GM18502 (cell line): ENCODE data around the gene ADSS1.

ENCODE experiments used
- ATAC-seq: cut with Tn5 transposase; IDR thresholded peaks from one replicate; pipeline ENCODE4 v1.9.1; 2021; ENCODE audit warnings: mild to moderate bottlenecking; ENCODE audit not compliant: unreplicated experiment, poor library complexity

Gene ADSS1

GRCh38 chr14:104712881-104713734 lies 10.9 kb upstream of the ADSS1 start:
- ATAC-seq: no peak

DNA sequence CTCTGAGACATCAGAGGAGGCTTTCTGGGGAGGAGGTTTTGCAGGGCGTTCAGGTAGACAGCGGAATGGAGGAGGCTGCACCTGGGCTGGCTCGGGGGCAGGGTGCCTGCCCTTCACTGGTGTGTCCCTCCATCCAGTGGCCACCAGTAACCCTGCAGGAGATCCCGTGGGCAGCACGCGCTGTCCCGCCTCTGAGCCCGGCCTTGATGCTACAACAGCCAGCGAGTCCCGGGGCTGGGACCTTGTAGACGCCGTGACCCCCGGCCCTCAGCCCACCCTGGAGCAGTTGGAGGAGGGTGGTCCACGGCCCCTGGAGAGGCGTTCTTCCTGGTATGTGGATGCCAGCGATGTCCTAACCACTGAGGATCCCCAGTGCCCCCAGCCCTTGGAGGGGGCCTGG lies 10.0 kb upstream of the ADSS1 start:
- ATAC-seq: no peak

- ATAC-seq: no peak
These were observed 9.3 kb upstream of the ADSS1 start for GRCh38 chr14:104714681-104715080.

GRCh38 chr14:104715416-104715815 lies 8.6 kb upstream of the ADSS1 start:
- ATAC-seq: no peak

- ATAC-seq: no peak
These were observed 8.2 kb upstream of the ADSS1 start for GRCh38 chr14:104715871-104716270.

DNA sequence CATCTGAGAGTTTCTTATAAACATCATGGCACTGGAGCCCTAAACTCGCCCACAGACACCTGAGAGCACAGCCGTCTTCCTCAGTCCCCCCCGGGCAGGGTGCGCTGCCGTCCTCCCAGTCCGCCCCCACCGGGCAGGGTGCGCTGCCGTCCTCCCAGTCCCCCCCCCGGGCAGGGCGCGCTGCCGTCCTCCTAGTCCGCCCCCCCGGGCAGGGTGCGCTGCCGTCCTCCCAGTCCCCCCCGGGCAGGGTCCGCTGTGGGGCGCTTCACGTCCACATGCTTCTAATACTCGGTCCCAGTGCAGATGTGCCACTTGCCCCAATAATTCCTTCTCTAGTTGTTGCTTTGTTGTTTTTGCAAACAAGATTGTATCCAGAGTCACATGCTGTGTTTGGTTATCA lies 6.9 kb upstream of the ADSS1 start:
- ATAC-seq: no peak

GRCh38 chr14:104717646-104718045 lies 6.4 kb upstream of the ADSS1 start:
- ATAC-seq: no peak

- ATAC-seq: no peak
These were observed 5.9 kb upstream of the ADSS1 start for GRCh38 chr14:104718147-104718546.

DNA sequence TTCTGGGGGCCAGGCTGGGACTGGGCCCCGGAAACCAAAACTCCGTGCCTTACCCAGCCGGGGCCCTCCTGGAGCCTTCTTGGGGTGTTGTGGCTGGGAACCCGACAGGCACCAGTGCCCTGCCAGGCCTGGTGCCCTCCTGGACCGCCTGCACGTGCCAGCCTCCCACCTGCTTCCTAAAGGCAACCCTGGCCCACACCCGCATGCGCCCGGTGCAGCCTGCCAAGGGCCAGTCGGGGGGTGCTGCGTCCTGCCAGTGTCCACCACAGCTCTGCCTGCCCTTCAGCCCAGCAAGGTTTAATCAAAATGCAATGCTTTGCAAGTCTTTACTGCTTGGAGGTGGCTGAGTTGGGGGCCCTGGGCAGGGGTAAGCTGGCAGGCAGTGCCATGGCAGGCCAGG lies 5.2 kb upstream of the ADSS1 start:
- ATAC-seq: no peak

- no peak for ATAC-seq
These were observed 4.7 kb upstream of the ADSS1 start for GRCh38 chr14:104719343-104719742.

DNA sequence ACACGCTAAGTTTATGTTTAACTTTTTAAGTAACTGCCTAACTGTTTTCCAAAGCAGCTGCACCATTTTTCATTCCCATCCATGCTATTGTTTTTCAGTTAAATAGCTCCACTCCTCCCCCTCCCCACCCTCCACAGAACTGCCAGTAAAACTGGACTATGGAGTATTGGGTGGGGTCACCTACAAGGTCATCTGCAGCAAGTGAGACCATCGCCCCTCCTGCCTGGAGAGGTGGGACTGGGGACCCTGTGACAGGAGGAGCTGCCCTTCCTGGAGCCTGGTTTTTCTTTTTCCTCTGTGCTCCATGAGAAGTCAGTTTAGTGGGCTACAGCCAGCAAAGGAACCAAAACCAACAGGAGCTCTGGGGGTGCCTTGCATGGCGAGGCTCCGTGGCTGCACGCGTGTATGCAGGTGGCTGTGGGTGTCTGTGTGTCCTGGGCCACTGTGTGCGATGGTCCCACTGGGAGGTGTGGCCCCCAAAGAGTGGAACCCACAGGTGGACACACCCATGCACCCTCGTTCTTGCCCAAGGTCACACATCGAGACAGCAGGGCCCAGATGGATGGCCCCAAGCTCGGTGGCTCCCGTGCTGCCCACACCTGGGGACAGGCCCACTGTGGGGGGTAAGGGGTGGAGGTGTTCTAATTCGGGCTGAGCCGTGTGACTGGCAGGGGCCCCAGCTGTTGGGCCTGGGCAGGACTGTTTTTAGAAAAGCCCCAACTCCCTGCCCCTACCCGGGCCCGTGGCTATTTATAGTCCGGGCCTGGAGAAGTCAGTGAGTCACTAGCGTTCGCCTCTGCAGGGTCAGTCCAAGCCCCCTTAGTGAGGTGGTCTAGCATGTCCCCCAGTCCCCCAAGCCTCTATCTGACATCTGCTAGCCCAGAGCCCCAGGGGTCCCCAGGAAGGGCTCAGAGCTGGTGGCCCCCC lies 2.3 kb upstream of the ADSS1 start:
- ATAC-seq: no peak

DNA sequence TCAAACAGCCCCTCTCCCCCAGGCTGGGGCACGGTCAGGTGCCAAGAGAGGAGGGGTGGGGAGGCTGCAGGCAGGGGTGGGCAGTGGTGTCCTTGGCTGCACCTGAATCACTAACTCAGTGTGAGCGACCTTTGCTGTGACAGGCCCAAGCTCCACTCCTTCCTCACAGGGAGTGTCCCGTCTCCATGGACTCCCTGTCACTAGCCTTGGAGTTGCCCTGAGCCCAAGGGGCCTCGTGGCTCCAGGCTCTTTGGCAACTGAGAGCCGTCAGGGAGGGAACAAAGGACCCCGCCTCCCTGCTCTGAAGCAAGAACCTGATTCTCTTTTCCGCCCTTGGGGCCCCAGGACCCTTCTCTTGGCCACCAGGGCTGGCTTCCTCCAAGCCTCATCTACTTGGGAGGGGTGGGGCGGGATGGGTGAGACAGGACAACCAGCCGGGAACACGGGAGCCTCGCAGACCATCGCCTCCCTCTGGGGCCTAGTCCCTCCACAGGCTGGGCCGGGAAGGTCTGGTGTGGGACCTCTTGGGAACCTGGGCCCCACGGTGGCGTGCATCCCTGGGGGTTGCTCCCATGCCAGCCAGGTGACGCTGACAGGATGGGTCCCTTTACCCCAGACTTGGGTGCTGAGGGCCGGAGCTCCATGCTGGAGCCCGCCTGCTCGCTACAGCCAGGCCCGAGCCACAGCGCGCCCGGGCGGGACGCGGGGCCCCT lies 935 bp upstream of the ADSS1 start:
- no peak for ATAC-seq

GRCh38 chr14:104724407-104724980 lies 465 bp downstream of the ADSS1 start:
- ATAC-seq: no peak

- ATAC-seq: no peak
These were observed 1.1 kb downstream of the ADSS1 start for GRCh38 chr14:104724981-104725771.

GRCh38 chr14:104725772-104726548 lies 1.9 kb downstream of the ADSS1 start:
- no peak for ATAC-seq

GRCh38 chr14:104726600-104727451 lies 2.8 kb downstream of the ADSS1 start:
- no peak for ATAC-seq

DNA sequence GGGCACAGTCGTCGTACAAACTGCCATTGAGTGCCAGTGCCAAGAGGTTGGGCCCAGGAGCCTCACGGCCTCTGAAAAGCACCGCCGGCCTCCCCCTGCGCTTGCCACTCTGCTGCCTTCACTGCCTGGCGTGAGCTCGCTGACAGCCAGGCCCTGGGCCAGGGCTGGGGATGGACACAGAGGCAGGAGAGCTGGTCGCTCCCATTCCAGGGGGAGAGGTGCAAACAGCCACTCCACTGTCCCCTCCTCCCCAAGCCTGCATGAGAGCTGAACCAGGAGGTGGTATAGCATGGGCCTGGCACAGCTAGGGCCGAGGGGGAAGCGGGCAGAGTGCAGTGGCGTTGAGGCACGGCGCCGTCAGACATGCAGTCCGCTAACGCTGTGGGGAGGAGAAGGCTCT lies 4.6 kb downstream of the ADSS1 start:
- ATAC-seq: no peak
